ENCODE data around the gene IL36G. TPM values are rescaled to one million over a fixed set of nuclear protein-coding genes. Genes with fewer than 3 reads are reported as not detected.

IL36G gene
- total RNA-seq, 2 donors from 2014 or later: not detected

DNA sequence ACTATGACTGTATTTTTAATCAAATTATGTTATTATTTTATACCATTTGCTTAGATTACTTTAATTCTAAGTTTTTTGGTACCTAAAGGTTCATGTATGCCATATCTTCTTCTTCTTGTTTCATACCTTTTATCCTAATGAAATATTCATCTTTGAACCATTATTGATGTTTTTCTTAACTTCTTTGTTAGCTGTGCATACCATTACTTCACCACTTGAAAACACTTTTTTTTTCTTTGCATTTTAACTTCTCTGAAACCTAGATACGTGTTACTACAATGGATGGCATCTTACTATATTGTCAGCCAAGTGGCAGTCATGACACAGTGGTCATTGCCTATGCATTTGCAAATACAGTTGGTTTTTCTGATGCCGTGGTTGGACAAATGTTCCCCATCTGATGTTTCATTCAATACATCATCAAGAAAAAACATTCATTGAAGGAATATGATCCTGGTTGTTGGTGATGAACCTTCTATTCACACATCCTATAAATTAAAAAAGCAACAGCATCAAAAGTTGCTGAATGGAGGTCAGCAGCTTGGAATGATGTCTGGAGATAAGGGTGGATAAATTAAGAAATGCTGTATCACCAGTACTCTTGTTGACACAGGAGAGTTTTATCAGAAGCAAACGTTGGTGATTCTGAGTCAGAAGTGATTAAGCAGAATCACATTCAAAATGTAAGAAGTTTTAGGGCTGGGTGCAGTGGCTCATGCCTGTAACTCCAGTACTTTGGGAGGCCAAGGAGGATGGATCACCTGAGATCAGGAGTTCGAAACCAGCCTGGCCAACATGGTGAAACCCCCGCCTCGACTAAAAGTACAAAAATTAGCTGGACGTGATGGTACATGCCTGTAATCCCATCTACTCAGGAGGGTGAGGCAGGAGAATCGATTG lies 34.9 kb downstream of the IL36G start:
- no peak for ATAC-seq
- Mint-ChIP-seq H3K27ac (no peak overlapping the region), H3K4me1 (no peaks in the 10 kb centered on the region), H3K4me3 (no peak overlapping the region), H3K36me3 (ENCODE audit: low read depth) (peaks cover 2% of the 10 kb centered on the region), H3K27me3 (peaks cover 14% of the 10 kb centered on the region)
- DNase-seq: no peak
- H3K9me3 ChIP-seq (ENCODE audit: control insufficient read depth, low read length, poor library complexity, severe bottlenecking): no peaks in the 10 kb centered on the region

DNA sequence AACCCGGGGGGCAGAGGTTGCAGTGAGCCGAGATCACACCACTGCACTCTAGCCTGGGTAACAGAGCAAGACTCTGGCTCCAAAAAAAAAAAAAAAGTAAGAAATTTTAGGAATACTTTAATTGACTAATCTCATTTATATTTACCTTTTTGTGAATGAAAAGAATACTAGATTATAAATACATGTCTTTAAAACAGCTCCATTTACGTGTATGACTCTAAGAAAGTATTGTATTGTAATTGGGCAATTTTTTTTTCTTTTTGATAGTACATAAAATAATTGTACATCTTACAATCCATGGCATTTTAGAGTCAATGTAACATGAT lies 35.5 kb downstream of the IL36G start:
- H3K9me3 ChIP-seq (ENCODE audit: control insufficient read depth, low read length, poor library complexity, severe bottlenecking): no peaks in the 10 kb centered on the region
- no peaks in the 10 kb centered on the region for H3K4me1 Mint-ChIP-seq
- ATAC-seq (no peak), DNase-seq (no peak)
- H3K4me3 Mint-ChIP-seq: no peak overlapping the region
- H3K27me3 Mint-ChIP-seq: peaks cover 17% of the 10 kb centered on the region
- H3K27ac Mint-ChIP-seq: no peak overlapping the region
- H3K36me3 Mint-ChIP-seq (ENCODE audit: low read depth): peaks cover 2% of the 10 kb centered on the region

DNA sequence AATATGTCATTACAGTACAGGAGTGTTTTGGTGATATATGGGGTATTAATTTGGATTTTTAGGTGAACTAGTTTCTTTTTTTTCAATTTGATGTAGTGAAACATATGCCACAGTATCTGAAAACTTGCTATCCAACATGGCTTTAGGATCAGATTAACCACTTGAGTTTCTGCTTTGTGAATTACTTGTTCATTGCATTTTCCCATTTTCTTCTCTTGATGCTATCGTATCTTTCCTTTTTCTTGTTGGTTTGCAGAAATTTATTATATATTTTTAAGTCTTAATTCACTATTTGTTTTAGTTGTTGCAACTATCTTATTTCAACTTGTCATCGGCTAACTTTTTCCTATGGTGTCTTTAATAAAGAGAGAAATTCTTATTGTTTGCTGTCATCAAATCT lies 36.3 kb downstream of the IL36G start:
- Mint-ChIP-seq H3K36me3 (ENCODE audit: low read depth) (peaks cover 2% of the 10 kb centered on the region), H3K27me3 (peaks cover 17% of the 10 kb centered on the region), H3K27ac (no peak overlapping the region), H3K4me1 (no peaks in the 10 kb centered on the region), H3K4me3 (no peak overlapping the region)
- ATAC-seq: no peak
- no peaks in the 10 kb centered on the region for H3K9me3 ChIP-seq (ENCODE audit: control insufficient read depth, low read length, poor library complexity, severe bottlenecking)
- no peak for DNase-seq

DNA sequence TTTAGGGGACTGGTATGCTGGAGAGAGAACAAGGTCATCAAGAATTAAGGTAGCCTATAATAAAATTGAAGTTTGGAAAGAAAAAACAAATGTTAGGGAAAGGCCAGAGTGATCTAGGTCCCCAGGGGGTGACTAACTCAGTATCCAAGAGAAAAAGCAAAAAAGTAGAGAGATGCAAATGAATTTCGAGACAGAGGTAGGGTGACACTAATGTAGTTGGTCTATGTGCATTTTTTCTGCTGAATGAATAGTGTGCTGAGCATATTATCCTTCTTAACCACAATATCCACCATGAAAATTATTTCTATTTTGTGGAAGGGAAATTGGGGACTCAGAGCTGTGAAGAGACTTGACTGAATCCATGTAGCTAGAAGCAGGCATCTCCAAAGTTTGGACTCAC lies 37.2 kb downstream of the IL36G start:
- H3K27me3 Mint-ChIP-seq: peaks cover 17% of the 10 kb centered on the region
- peaks cover 2% of the 10 kb centered on the region for H3K36me3 Mint-ChIP-seq (ENCODE audit: low read depth)
- H3K9me3 ChIP-seq (ENCODE audit: control insufficient read depth, low read length, poor library complexity, severe bottlenecking): no peaks in the 10 kb centered on the region
- no peaks in the 10 kb centered on the region for H3K4me1 Mint-ChIP-seq
- DNase-seq: no peak
- no peak overlapping the region for H3K4me3 Mint-ChIP-seq
- H3K27ac Mint-ChIP-seq: no peak overlapping the region
- no peak for ATAC-seq

DNA sequence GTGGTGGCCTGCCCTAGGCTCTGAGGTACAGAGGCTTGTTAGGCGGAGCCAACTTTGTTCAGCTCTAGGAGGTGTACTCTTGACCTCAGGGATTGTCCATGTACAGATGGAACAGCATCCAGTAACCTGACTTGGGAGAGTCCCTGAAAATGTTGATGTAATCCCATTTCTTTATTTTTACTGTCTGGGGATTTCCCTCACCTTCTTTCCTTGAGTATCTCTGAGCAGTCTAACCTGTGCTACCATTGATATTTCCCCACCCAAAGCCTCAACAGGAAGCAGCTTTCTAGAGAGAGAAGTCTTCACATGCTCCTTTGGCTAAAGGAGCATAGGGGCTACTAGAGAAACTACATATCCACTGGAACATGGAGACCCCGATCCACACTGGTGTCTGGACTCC lies 37.8 kb downstream of the IL36G start:
- no peaks in the 10 kb centered on the region for H3K9me3 ChIP-seq (ENCODE audit: control insufficient read depth, low read length, poor library complexity, severe bottlenecking)
- ATAC-seq (no peak), DNase-seq (no peak)
- Mint-ChIP-seq H3K4me3 (no peak overlapping the region), H3K27ac (no peak overlapping the region), H3K36me3 (ENCODE audit: low read depth) (peaks cover 2% of the 10 kb centered on the region), H3K27me3 (peaks cover 17% of the 10 kb centered on the region), H3K4me1 (no peaks in the 10 kb centered on the region)

DNA sequence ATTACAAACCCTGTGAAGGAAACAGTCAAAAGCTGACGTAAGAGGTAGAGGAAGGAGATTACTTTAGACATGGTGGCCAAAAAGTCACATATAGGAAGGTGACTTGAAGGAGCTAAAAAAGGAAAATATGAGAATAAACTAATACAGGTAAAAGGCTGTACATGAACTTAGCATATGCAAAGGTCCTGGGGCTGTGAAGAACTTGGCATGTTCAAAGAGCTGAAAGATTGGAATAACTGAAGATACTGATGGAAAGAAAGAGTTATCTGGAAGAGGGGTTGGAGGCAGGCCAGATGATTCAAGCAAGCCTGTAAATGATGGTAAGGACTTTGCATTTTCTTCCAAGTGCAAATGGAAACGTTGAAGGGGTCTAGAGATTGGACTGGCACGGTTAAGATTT lies 40.7 kb downstream of the IL36G start:
- peaks cover 2% of the 10 kb centered on the region for H3K36me3 Mint-ChIP-seq (ENCODE audit: low read depth)
- H3K9me3 ChIP-seq (ENCODE audit: control insufficient read depth, low read length, poor library complexity, severe bottlenecking): no peaks in the 10 kb centered on the region
- H3K4me3 Mint-ChIP-seq: no peak overlapping the region
- peaks cover 17% of the 10 kb centered on the region for H3K27me3 Mint-ChIP-seq
- H3K27ac Mint-ChIP-seq: no peak overlapping the region
- no peaks in the 10 kb centered on the region for H3K4me1 Mint-ChIP-seq
- DNase-seq (no peak), ATAC-seq (no peak)

GRCh38 chr2:113021312-113021711 lies 43.5 kb downstream of the IL36G start:
- Mint-ChIP-seq H3K4me3 (no peak overlapping the region), H3K27me3 (peaks cover 37% of the 10 kb centered on the region), H3K27ac (no peak overlapping the region), H3K4me1 (no peaks in the 10 kb centered on the region), H3K36me3 (ENCODE audit: low read depth) (peaks cover 4% of the 10 kb centered on the region)
- no peaks in the 10 kb centered on the region for H3K9me3 ChIP-seq (ENCODE audit: control insufficient read depth, low read length, poor library complexity, severe bottlenecking)
- no peak for ATAC-seq
- no peak for DNase-seq

GRCh38 chr2:113024764-113025163 lies 47.0 kb downstream of the IL36G start:
- ATAC-seq: no peak
- Mint-ChIP-seq H3K36me3 (ENCODE audit: low read depth) (peaks cover 15% of the 10 kb centered on the region), H3K4me1 (peaks cover 4% of the 10 kb centered on the region), H3K27me3 (peaks cover 46% of the 10 kb centered on the region), H3K27ac (no peak overlapping the region), H3K4me3 (no peak overlapping the region)
- no peaks in the 10 kb centered on the region for H3K9me3 ChIP-seq (ENCODE audit: control insufficient read depth, low read length, poor library complexity, severe bottlenecking)
- no peak for DNase-seq

GRCh38 chr2:113025737-113026136 lies 47.9 kb downstream of the IL36G start:
- H3K36me3 Mint-ChIP-seq (ENCODE audit: low read depth): peaks cover 15% of the 10 kb centered on the region
- ATAC-seq (no peak), DNase-seq (no peak)
- H3K9me3 ChIP-seq (ENCODE audit: control insufficient read depth, low read length, poor library complexity, severe bottlenecking): no peaks in the 10 kb centered on the region
- no peak overlapping the region for H3K27ac Mint-ChIP-seq
- peaks cover 54% of the 10 kb centered on the region for H3K27me3 Mint-ChIP-seq
- H3K4me1 Mint-ChIP-seq: peaks cover 4% of the 10 kb centered on the region
- H3K4me3 Mint-ChIP-seq: no peak overlapping the region

DNA sequence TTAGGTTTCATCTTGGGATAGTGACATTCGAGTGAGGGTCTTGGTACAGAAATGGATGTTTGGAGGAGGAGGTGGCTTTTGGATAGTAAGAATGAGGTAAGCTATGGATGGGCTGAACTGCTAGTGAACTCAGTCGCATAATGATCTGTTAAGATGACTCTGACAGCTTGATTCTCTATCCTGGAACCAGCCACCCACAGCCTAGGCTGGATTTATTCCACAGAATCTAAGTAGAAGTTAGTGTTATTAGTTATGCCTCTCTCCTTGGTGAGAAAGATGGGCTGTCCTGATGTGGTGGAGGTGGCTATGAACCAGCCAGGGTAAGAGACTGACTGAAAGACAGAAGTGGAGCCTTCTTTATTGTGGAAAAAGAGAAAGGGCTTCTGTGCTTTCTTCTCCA lies 49.9 kb downstream of the IL36G start:
- ATAC-seq: no peak
- no peak overlapping the region for H3K27ac Mint-ChIP-seq
- H3K9me3 ChIP-seq (ENCODE audit: control insufficient read depth, low read length, poor library complexity, severe bottlenecking): no peaks in the 10 kb centered on the region
- H3K27me3 Mint-ChIP-seq: peaks cover 54% of the 10 kb centered on the region
- H3K4me1 Mint-ChIP-seq: peaks cover 6% of the 10 kb centered on the region
- no peak overlapping the region for H3K4me3 Mint-ChIP-seq
- no peak for DNase-seq
- peaks cover 15% of the 10 kb centered on the region for H3K36me3 Mint-ChIP-seq (ENCODE audit: low read depth)

DNA sequence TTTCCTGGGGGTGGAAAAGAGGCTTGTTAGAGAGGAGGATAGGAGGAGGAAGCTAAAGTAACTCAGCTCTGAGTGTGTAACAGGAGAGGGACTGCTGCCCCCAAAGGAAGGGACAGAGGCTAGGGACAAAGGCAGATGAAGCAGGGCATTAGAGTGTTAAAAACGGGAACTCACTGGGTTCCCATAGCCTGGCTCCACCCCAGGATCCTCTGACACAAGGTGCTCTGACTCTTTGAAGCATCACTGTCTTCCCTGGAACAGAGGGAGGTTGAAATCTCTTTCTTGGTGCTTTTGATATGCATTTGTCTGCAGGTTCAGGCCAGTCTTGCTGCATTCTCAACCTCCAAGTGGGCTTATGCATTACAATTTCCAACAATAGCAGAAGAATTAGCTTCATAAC lies 50.3 kb downstream of the IL36G start:
- no peak for ATAC-seq
- Mint-ChIP-seq H3K27me3 (peaks cover 54% of the 10 kb centered on the region), H3K4me1 (peaks cover 6% of the 10 kb centered on the region), H3K27ac (no peak overlapping the region), H3K36me3 (ENCODE audit: low read depth) (peaks cover 15% of the 10 kb centered on the region), H3K4me3 (no peak overlapping the region)
- no peaks in the 10 kb centered on the region for H3K9me3 ChIP-seq (ENCODE audit: control insufficient read depth, low read length, poor library complexity, severe bottlenecking)
- no peak for DNase-seq

GRCh38 chr2:113032737-113033136 lies 54.9 kb downstream of the IL36G start:
- DNase-seq: no peak

DNA sequence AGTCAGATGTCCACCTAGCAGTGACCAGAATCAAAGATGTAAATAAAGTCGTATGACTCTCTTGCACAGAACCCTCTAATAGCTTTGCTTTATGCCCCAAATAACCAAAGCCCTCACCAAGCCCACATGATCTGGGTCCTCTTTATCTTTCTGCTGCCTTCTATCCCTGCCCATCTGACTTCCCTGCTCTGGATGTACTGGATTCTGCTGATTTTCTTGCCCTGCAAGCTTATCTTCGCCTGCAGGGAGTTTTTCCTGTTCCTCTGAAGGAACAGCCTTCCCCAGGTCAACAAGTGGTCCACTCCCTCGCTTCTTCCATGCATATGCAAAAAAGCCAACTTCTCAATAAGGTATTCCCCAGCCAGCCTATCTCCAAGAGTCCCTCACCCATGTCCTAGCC lies 56.2 kb downstream of the IL36G start:
- Mint-ChIP-seq H3K4me1 (peaks cover 4% of the 10 kb centered on the region), H3K4me3 (no peak overlapping the region), H3K36me3 (ENCODE audit: low read depth) (peaks cover 4% of the 10 kb centered on the region), H3K27ac (no peak overlapping the region), H3K27me3 (peaks cover 41% of the 10 kb centered on the region)
- no peaks in the 10 kb centered on the region for H3K9me3 ChIP-seq (ENCODE audit: control insufficient read depth, low read length, poor library complexity, severe bottlenecking)
- ATAC-seq: no peak
- no peak for DNase-seq

More at GRCh38 chr2:113032737-113033136, 54.9 kb downstream of the IL36G start:
- H3K27me3 Mint-ChIP-seq: peaks cover 41% of the 10 kb centered on the region
- H3K4me1 Mint-ChIP-seq: peaks cover 4% of the 10 kb centered on the region
- peaks cover 4% of the 10 kb centered on the region for H3K36me3 Mint-ChIP-seq (ENCODE audit: low read depth)
- no peaks in the 10 kb centered on the region for H3K9me3 ChIP-seq (ENCODE audit: control insufficient read depth, low read length, poor library complexity, severe bottlenecking)
- no peak for ATAC-seq
- H3K27ac Mint-ChIP-seq: no peak overlapping the region
- H3K4me3 Mint-ChIP-seq: no peak overlapping the region

Measured in T-helper 17 cell (primary cell).